SU-DHL-6 (cell line): Measurements from ENCODE around the gene RPA3.

Source experiments
- CTCF ChIP-seq: fragments of 200-600 bp; sonication (generic); IDR thresholded peaks from one replicate; pipeline ENCODE4 v1.5.1; 2017; ENCODE audit warnings: antibody characterized with exemption, mild to moderate bottlenecking, low read length, moderate library complexity; ENCODE audit not compliant: insufficient read depth, poor library complexity, severe bottlenecking
- EZH2phosphoT487 ChIP-seq: fragments of 200-600 bp; sonication (generic), shearing (Covaris generic); conservative IDR thresholded peaks from 2 replicates; pipeline ENCODE4 v1.6.1; 2018; ENCODE audit warnings: mild to moderate bottlenecking, antibody characterized with exemption, low read length, moderate library complexity, mixed read lengths

- no peak for TF ChIP-seq CTCF
- no peak for TF ChIP-seq EZH2phosphoT487
These were observed 829 bp upstream of the RPA3 start for GRCh38 chr7:7719236-7719635.
